ENCODE data around the gene SLITRK1.

DNA sequence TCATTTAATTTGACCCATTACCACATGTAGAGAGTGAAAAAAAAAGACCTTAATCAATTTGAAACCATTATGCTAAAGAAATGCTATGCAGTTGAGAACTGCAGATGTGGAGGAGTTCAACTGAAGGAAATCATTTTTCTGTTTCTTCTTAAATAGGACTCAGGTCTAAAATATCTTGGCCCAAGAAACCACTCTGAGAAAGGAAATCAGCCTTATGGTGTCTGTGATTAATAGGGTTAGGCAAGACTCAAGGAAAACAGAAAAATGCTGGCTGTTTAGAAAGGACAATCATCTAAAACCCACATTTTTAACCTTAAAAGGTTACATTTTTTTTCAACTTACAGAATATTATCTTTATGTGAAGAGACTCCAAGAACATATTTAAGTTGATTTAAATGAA lies 1.9 kb upstream of the SLITRK1 start:
- TF ChIP-seq POLR2A (IDR thresholded peaks at IDR 0.05; ENCODE audit: extremely low read depth, insufficient read length) (no peak), MYC (IDR thresholded peaks at IDR 0.05; ENCODE audit: low read depth, low read length) (no peak)
- TF ChIP-seq, protein P1, sequence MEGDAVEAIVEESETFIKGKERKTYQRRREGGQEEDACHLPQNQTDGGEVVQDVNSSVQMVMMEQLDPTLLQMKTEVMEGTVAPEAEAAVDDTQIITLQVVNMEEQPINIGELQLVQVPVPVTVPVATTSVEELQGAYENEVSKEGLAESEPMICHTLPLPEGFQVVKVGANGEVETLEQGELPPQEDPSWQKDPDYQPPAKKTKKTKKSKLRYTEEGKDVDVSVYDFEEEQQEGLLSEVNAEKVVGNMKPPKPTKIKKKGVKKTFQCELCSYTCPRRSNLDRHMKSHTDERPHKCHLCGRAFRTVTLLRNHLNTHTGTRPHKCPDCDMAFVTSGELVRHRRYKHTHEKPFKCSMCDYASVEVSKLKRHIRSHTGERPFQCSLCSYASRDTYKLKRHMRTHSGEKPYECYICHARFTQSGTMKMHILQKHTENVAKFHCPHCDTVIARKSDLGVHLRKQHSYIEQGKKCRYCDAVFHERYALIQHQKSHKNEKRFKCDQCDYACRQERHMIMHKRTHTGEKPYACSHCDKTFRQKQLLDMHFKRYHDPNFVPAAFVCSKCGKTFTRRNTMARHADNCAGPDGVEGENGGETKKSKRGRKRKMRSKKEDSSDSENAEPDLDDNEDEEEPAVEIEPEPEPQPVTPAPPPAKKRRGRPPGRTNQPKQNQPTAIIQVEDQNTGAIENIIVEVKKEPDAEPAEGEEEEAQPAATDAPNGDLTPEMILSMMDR (IDR thresholded peaks at IDR 0.05; ENCODE audit: low read depth, low read length), result no peak

Data from NB4 (cell line).